Measurements from ENCODE around the gene SNRPA. TPM values are rescaled to one million over a fixed set of nuclear protein-coding genes. Genes with fewer than 3 reads are reported as not detected.
A peak's percentile ranks its signal among the peaks of the same experiment; 100 is the strongest.

SNRPA gene
- polyA plus RNA-seq, 3 donors: 27.9 to 78.3 (median 44.2) TPM

DNA sequence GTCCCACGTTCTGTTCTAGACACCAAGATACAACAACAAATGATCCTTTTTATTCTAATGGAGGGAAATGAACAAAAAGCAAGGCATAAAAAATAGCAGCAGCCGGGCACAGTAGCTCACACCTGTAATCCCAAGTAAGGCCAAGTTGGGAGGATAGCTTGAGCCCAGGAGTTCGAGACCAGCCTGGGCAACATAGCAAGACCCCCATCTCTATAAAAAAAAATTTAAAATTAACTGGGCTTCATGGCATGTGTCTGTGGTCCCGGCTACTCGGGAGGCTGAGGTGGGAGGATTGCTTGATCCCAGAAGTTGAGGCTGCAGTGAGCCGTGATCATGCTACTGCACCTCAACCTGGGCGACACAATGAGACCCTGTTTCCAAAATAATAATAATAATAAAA lies 25.4 kb downstream of the SNRPA start:
- no CpG with 5 or more reads among the region's 7 CpGs for WGBS (ENCODE audit: insufficient coverage)
- peak overlapping the region; percentile 95 to 97 for H3K27ac ChIP-seq (ENCODE audit: low read depth in 1 of 2, low read length in 2 of 2)
- H3K27ac Mint-ChIP-seq: peak overlapping the region; percentile 68 to 100 (median 99)
- H3K9ac ChIP-seq (ENCODE audit: insufficient read depth, low read length, poor library complexity, severe bottlenecking): peak overlapping the region; percentile 78
- H3K79me2 ChIP-seq (ENCODE audit: insufficient read depth, low read length): peaks cover 21% of the 10 kb centered on the region
- H3K27me3 ChIP-seq (ENCODE audit: control insufficient read depth in 2 of 2, insufficient read depth in 2 of 2, low read length in 2 of 2): no peaks in the 10 kb centered on the region
- peak overlapping the region; percentile 63 for H2AFZ ChIP-seq (ENCODE audit: insufficient read depth, low read depth, low read length, poor library complexity, severe bottlenecking)
- H3K4me2 ChIP-seq (replicated peaks; ENCODE audit: extremely low read depth, low read length, poor library complexity, severe bottlenecking): peak overlapping the region; percentile 93
- TF ChIP-seq, protein P1, sequence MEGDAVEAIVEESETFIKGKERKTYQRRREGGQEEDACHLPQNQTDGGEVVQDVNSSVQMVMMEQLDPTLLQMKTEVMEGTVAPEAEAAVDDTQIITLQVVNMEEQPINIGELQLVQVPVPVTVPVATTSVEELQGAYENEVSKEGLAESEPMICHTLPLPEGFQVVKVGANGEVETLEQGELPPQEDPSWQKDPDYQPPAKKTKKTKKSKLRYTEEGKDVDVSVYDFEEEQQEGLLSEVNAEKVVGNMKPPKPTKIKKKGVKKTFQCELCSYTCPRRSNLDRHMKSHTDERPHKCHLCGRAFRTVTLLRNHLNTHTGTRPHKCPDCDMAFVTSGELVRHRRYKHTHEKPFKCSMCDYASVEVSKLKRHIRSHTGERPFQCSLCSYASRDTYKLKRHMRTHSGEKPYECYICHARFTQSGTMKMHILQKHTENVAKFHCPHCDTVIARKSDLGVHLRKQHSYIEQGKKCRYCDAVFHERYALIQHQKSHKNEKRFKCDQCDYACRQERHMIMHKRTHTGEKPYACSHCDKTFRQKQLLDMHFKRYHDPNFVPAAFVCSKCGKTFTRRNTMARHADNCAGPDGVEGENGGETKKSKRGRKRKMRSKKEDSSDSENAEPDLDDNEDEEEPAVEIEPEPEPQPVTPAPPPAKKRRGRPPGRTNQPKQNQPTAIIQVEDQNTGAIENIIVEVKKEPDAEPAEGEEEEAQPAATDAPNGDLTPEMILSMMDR (IDR thresholded peaks at IDR 0.05): no peak
- peaks cover 0 to 4% (median 2%) of the 10 kb centered on the region in 3 donors for H3K27me3 Mint-ChIP-seq (ENCODE audit: low read depth in 3 of 3)
- H3K4me1 Mint-ChIP-seq: peaks cover 29% of the 10 kb centered on the region
- H3K4me3 Mint-ChIP-seq: peak overlapping the region in 1 of 2 donors; percentile 94
- DNase-seq: no peak
- intact Hi-C loops (cut with micrococcal nuclease): loop anchor here in 1 of 2 donors (2.0 to 5.0 kb wide), 2 partner anchors 36 to 62 kb away; no protein-coding TSS in a partner anchor
- peaks cover 0 to 18% of the 10 kb centered on the region in 2 donors for H3K36me3 ChIP-seq (replicated peaks in 1 of 2; ENCODE audit: control insufficient read depth in 1 of 2, insufficient read depth in 2 of 2, low read length in 2 of 2)
- peak overlapping the region in 1 of 3 experiments; percentile 85 for H3K4me3 ChIP-seq (replicated peaks in 1 of 3; ENCODE audit: low read depth in 2 of 3, low read length in 3 of 3)
- peaks cover 18 to 24% of the 10 kb centered on the region in 2 donors for H3K36me3 Mint-ChIP-seq
- peaks cover 19 to 24% of the 10 kb centered on the region in 2 donors for H3K4me1 ChIP-seq (ENCODE audit: control insufficient read depth in 1 of 2, insufficient read depth in 2 of 2, low read length in 2 of 2)
- no peaks in the 10 kb centered on the region for H3K9me3 ChIP-seq (replicated peaks in 1 of 2; ENCODE audit: control insufficient read depth in 1 of 2, insufficient read depth in 1 of 2, low read length in 2 of 2)
- peaks cover 20% of the 10 kb centered on the region for H4K20me1 ChIP-seq (ENCODE audit: insufficient read depth, low read length)
- peaks cover 0 to 4% (median 0%) of the 10 kb centered on the region in 7 donors for H3K9me3 Mint-ChIP-seq

DNA sequence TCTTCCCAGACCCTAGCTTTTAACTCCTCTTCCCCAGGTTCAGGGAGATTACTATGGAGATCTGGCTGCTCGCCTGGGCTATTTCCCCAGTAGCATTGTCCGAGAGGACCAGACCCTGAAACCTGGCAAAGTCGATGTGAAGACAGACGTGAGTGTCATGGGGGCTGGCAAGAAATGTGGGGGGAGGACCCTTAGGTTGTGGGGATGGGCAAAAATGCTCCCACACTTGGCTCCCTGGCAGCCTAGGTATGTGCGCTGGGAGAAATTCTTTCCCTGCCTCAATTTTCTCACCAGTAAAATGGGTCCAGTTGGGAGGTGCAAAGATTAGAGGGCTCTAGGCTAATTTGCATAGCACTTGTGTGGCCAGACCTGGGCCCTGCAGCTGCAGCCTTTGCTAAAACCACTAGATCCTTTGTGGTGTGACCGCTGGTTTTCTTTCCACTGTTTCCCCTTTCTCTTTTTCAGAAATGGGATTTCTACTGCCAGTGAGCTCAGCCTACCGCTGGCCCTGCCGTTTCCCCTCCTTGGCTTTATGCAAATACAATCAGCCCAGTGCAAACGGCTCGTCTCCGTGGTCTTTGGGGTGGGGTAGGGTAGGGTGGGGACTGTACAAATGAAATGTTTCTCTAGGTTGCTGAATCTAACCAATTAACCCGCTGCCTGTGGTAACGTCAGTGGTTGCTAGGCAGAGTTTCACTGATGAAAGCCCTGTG lies 26.1 kb downstream of the SNRPA start:
- peak overlapping the region; percentile 93 for H3K4me2 ChIP-seq (replicated peaks; ENCODE audit: extremely low read depth, low read length, poor library complexity, severe bottlenecking)

More for the DNA sequence above, 26.1 kb downstream of the SNRPA start:
- H3K79me2 ChIP-seq (ENCODE audit: insufficient read depth, low read length): peaks cover 21% of the 10 kb centered on the region
- H3K9ac ChIP-seq (ENCODE audit: insufficient read depth, low read length, poor library complexity, severe bottlenecking): peak overlapping the region; percentile 78
- H4K20me1 ChIP-seq (ENCODE audit: insufficient read depth, low read length): peaks cover 23% of the 10 kb centered on the region
- peaks cover 19 to 24% of the 10 kb centered on the region in 2 donors for H3K4me1 ChIP-seq (ENCODE audit: control insufficient read depth in 1 of 2, insufficient read depth in 2 of 2, low read length in 2 of 2)
- peak overlapping the region; percentile 97 to 100 (median 99) for H3K27ac Mint-ChIP-seq
- H3K27me3 ChIP-seq (ENCODE audit: control insufficient read depth in 2 of 2, insufficient read depth in 2 of 2, low read length in 2 of 2): no peaks in the 10 kb centered on the region
- no peaks in the 10 kb centered on the region for H3K9me3 ChIP-seq (replicated peaks in 1 of 2; ENCODE audit: control insufficient read depth in 1 of 2, insufficient read depth in 1 of 2, low read length in 2 of 2)
- intact Hi-C loops (cut with micrococcal nuclease): loop anchor here in 1 of 2 donors (2.0 to 5.0 kb wide), 2 partner anchors 35 to 62 kb away; no protein-coding TSS in a partner anchor
- peak overlapping the region; percentile 63 for H2AFZ ChIP-seq (ENCODE audit: insufficient read depth, low read depth, low read length, poor library complexity, severe bottlenecking)
- 7% methylated on average over 5 of the region's 13 CpGs for WGBS (ENCODE audit: insufficient coverage)
- H3K36me3 Mint-ChIP-seq: peaks cover 22 to 27% of the 10 kb centered on the region in 2 donors
- peaks cover 0 to 2% (median 1%) of the 10 kb centered on the region in 3 donors for H3K27me3 Mint-ChIP-seq (ENCODE audit: low read depth in 3 of 3)
- H3K36me3 ChIP-seq (replicated peaks in 1 of 2; ENCODE audit: control insufficient read depth in 1 of 2, insufficient read depth in 2 of 2, low read length in 2 of 2): peaks cover 1 to 18% of the 10 kb centered on the region in 2 donors
- H3K9me3 Mint-ChIP-seq: peaks cover 0 to 1% (median 0%) of the 10 kb centered on the region in 7 donors
- TF ChIP-seq, protein P1 (IDR thresholded peaks at IDR 0.05): no peak
- peak overlapping the region; percentile 94 to 97 for H3K4me3 Mint-ChIP-seq
- peak; percentile 96 to 98 (median 97) for DNase-seq
- peaks cover 31% of the 10 kb centered on the region for H3K4me1 Mint-ChIP-seq
- peak overlapping the region; percentile 69 to 89 (median 85) for H3K4me3 ChIP-seq (replicated peaks in 1 of 3; ENCODE audit: low read depth in 2 of 3, low read length in 3 of 3)
- peak overlapping the region; percentile 95 to 97 for H3K27ac ChIP-seq (ENCODE audit: low read depth in 1 of 2, low read length in 2 of 2)

Data from CD14-positive monocyte (primary cell).